Embryonic facial prominence (tissue), 1 donor: Measurements from ENCODE around the gene UNC93A.
"Not testable (repeated sequence)": the region's sequence is repeated elsewhere in the genome, so short reads cannot be mapped to it uniquely, and the experiment has no call there.

Experiments used
- DNase-seq: peaks from one replicate; pipeline ENCODE4 v3.0.0-alpha.2; 2016; ENCODE audit errors: extremely low spot score

Gene UNC93A

DNA sequence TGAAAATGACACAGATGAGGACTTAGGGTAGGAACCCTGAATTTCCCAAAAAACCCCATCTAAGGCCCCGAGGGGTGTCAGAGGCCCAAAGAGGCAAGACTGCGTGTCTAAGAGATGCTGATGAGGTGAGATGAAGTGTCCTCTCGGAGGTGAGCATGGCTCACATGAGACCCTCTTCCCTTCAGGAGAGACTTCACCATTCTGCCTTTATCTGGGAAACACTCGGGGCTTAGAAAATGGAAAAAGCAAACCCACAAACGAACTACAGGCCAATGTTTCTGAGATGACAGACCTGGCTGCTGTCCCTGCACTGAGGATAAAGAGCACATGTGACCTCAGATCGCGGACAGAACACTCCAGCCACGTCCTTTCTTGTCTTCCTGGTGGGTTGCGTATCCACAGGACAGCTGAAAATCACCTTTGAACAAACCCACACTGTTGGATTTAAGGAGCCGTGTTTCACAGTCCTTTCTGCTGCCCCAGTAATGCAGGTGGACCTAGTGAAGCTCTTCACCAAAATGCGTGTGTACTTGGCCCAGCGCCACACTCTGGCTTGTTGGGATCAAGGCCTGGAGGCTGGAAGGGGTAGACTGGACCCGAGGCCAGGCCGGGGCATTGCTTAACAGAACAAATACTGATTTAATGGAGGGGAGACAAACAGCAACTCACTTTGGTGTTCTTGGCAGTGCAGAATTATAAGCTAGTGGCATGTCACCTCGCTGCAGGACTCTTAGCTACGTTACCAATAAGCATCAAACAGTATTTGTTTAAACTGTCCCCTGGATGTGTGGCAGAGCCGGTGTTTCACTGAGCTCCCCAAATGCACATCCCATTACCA, 18.5 kb downstream of the UNC93A start:
- not testable (repeated sequence) for DNase-seq

DNA sequence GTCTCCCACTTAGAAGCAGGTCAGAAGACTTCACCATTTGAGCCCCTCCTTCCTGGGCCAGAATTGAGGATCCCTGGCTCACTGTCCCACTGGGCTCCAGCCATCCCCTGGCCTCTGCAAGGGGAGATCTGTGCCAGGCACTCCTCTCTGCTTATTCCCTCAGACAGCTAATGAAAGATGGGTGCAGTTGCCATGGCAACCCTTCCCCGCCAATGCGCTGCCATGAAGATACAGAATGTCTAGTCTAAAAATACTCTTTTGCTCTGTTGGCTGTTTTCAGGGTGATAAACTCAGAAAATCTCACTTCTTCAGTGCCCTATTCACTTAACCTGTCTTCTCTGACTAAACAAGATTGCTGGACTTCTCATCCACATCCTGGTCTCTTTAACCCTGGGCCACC, 20.2 kb downstream of the UNC93A start:
- DNase-seq = no peak

DNA sequence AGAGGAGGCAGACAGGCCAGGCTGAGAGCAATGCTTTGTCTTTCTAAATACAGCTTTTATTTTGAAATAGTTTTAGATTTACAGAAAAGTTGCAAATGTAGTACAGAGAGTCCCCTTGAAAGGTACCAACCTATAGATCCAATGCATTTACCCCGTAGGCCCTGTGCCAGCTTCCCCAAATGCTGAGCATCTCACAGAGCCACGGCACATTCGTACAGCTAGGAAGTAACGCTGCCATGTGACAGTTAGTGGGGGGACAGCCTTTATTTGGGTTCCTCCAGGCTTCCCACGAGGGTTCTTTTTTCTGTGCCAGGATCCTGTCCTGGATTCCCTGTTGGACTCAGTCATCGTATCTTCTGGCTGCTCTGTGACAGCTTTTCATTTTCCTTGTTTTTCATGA, 20.6 kb downstream of the UNC93A start:
- DNase-seq = not testable (repeated sequence)

DNA sequence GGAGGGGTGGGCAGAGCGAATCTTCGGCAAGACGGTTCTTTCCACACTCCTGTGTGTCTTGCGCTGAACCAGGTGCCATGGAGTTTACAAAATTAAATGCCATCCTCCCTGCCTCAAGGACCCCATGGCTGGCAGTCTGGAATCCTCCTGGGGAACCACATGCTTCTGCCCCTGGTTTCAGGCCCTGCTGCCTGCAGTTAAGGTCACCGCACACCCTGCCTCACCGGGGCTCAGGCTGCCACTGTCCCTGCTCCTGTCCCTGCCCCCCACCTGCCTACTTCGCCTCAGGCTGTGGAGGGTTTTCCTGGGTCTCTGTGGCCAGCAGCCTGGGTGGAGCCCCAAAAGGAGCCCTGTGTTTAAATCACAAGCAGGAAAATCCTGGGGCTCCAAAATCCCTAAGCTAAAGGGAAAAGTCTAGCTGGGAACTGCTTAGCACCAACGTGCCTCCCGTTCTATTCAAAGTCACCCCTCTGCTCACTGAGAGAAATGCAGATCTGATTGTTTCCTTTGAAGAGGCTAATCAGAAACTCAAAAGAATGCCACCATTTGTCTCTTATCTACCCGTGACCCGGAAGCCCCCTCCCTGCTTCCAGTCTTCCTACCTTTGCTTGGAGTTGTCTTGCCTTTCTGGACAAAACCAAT, 23.2 kb downstream of the UNC93A start:
- no peak for DNase-seq

DNA sequence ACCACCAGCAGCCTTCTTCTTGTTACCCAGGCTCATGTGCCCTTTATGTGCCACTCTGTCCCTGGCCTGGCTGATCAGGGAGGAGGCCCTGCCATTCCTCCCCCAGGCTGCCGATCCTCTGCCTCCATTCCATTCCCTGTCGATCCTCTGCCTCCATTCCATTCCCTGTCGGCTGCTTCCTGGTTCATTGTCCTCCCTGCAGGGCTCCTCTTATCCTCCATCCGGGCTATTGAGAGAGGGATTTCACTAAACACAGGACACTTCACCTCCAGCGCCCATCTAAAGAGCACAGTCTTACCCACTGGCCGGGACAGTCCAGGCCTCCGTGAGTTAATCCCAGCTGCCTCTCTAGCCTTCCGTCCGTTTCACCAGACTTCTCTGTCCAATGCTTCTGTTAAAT, 26.1 kb downstream of the UNC93A start:
- no peak for DNase-seq

DNA sequence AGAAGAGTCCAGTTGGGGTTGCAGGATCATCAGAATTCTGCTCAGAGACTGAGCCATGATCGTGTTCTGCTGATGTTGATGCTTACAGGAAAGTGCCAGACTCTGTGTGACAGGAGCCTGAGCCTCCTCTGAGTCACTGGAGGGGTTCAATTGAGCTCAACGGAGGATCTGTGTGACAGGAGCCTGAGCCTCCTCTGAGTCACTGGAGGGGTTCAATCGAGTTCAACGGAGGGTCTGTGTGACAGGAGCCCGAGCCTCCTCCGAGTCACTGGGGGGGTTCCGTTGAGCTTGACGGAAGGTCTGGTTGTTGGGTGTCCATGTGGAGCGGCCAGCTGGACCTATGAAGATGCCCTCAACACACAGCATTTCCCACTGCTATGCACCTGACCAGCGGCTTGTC, 27.2 kb downstream of the UNC93A start:
- not testable (repeated sequence) for DNase-seq

DNA sequence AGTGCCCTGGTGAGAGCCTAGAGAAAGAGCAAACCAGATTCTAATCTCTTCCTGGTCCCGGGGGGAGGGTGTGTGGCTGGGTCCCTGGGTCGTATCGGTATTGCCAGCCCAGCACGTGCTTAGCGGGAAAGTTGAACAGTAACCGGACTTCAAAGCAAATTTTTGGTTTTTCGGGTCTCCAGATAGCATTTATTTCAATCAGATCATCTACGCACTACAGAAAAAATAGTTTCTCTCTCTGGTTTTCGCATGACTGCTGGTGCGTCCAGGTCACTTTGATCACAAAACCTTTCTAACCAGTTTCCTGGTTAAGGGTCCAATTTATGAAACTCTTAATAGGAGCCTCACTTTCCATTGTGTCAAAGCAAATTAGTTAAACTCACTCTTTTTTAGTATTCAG, 27.7 kb downstream of the UNC93A start:
- DNase-seq = not testable (repeated sequence)

DNA sequence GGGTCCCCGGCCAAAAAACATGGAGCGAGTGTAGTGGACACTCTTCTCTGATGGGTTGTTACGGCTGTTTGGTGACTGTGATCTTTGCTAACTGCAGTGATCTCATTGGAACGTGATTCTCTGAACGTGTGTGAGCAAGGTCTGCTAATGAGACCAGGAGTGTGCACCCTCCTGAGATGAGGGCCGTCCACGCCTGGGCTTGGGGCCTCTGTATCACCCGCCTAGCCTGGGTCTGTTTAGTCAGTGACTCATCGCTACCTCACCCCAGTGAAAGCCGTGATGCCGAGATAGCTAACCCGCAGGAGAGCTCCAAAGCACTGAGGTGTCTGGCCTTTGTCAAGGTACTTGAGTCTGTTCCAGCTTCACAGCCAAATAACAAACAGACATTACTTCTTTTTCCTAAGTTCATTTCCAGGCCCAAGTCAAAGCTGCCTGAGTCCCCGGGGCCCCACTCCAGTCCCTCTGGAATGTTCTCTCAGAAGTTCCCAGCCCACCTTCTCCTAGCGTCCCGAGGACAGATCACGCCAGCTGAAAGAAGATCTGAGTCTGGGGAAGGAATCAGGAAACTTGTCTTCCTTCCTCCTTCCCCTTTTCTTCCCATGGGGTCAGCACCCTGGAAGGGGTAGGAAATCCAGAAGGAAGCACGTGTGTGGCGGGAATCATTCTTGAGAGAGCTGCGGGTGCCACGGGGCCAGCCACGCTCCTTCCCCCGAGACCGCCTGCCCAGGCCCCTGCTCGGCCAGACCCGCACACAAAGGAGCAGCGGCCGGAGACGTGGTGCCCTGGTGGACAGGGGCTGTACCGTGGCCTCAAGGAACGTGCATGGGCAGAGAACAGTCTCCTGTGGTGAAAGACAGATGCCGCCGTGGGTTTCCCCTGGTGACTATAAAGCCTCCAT, 29.0 kb downstream of the UNC93A start:
- DNase-seq = not testable (repeated sequence)

DNA sequence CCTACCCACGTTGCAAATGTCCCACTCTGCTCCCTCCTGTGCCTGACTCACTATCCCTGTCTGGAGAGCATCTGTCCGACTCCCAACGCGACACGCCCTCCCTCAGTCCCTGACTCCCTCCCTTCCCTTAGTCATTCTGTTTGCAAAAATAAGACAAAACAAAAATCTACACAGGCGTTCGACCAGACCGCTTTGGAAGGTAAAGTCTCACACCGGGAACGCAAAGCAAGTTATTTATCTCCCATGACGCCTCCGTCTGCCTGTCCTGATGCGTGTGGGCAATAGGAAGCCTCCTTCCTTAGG, 29.6 kb downstream of the UNC93A start:
- DNase-seq = not testable (repeated sequence)

DNA sequence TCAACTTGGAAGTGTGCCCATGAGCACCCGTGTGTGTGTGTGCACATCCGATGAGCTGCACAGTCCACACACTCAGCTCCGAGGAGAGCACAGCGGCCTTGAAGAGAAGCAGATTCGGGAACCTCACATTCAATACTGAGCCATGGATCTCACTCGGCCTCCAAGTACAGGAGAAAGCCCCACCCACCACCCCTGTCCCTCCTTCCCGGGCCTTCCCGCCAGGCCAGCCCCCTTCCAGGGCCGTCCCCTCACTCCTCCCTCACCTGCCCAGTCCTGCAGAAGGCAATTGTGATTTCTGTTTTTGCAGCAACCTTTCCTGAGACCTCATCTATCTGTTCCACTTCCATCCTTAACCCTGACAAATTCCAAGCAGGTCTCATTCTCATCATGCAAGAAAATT, 30.1 kb downstream of the UNC93A start:
- DNase-seq = not testable (repeated sequence)

DNA sequence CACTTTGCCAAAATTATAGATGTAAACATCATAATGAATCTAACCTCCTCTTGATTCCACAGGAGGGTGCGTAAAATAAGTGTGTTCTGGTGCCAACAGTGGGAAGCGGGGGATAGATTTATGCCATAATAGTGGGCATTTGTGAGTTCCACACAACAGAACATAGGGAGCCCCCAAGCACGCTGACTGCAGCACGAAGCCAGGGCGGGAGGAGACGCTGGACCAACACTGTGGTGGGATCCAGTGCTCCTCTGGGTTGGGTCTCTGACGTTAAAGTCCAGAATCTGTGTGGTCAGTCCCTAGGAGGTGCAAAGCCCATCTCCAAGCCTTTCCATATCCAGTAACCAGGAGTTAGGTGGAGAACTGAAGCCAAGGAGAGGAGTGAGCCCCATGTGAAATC, 32.0 kb downstream of the UNC93A start:
- DNase-seq = no peak

DNA sequence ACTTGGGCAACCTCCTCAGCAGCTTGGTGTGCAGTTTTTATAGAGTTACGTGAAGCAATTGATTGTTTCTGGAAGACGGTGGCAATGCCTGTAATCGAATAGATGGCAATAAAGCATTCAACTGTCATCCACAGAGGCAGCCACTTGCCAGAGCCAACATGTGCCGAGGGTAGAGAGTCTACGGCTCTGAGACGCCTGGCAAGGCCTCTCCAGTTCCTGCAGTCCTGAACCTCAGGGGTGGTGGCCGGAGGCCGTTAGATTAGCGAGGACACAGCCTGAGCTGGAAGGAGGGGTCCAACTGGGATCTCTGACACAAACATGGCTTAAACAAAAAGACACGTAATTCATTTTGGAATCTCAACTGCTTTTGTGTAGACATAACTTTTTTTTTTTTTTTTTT, 33.0 kb downstream of the UNC93A start:
- no peak for DNase-seq

DNA sequence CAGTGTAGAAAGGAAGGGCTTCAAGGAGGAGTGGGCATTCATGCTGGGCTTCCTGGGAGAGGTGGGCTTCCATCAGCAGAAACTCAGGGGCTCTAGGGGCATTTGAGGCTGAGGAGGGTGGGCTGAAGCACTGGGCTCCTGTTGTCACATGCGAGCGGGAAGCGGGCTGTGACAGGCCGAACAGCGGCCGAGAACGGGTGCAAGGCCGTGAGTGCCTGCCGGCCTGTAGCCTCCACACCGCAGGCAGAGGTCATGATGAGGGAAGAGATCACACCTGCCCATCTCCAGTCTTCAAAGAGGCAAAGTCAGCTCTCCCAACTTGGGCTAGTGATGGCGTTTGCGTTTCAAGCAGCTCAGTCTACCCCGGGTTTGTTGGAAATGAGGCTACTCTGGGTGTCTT, 34.7 kb downstream of the UNC93A start:
- no peak for DNase-seq

DNA sequence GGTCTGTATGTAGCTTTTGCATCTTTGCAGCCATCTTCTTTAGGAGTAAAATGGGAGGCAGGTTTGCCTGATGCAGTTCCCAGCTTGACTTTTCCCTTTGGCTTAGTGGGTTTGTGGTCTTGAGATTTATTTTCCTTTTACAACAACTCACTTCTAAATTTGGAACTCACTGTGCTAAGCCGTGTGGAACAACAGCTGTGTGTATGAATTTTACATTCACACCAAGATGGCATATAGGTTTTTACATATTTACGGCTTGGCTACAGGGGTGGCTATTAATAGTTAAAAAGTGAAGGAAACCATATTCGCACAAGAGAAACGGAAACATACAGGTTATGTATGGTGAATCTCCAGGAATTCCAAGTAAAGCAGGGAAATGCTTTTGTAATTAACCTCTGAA, 36.3 kb downstream of the UNC93A start:
- DNase-seq = no peak

DNA sequence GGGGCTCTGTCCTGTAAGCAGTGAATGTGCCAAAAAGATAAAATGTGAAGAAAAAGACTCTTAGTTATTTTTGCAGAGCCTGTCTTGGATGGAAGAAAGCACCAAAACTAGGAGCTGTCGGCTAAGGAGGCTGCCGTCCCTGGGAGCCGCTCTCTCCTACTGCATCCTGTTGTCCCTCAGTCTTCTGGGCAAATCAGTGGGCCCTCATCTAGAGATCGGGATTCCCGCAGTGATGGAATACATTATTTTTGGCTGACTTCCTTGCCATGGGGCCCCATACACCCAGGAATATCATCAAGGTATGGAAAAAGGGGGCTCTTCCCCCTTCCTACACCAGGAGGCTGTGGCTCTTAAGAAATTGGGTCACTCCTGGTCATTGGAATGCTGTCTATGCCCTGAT, 37.0 kb downstream of the UNC93A start:
- DNase-seq = no peak

DNA sequence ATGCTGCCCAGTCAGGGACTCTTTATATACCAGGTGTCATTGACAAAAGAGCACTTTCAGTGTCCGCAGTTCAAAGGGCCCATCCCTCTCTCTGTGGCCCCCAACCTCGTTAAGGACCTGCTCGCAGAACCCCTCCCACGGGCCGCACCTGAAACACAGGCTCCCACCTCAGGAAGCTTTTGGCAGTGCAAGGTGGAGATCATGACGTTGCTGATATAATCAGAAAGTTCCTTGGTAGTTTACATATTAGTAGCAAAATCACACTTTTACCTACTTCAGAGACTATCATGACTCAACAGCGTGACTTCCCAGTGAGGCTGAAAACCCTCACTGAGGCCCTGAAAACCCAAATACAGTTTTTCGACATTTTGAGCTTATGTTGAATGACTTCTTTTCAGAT, 37.9 kb downstream of the UNC93A start:
- no peak for DNase-seq

DNA sequence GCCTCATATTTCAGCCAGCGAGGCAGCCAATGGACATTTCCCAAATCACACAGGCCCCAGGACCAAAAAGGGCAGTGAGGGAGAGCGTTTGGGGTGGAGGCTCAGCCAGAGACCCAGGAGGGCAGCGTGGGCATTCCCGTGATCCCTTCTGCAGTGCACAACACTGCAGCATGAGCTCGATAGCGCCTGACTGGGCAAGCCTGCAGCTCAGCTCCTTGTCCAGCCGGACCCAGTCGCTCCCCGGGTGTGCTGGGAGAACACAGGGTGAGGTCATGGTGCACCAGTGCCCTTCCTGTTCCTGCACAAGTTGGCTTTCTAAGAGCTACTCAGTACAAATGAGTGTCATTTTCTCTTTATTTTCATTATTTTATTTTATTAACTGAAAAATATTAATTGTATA, 39.6 kb downstream of the UNC93A start:
- DNase-seq = no peak

DNA sequence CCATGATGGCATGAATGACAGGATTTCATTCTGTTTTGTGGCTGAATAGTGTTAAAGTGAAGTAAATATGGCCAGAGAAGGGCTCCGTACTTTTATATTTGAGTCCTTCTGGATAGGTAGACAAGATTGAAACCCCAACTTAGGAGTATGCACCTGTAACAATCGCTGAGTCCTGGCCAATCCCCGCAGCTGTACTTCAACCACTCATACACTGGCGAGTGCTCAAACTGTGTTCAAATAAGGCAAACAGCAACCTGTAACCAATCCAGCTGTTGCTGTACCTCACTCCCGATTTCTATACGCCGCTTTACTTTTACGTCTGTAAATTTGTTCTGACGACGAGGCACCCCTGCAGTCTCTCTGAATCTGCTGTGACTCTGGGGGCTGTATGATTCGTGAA, 40.5 kb downstream of the UNC93A start:
- no peak for DNase-seq

DNA sequence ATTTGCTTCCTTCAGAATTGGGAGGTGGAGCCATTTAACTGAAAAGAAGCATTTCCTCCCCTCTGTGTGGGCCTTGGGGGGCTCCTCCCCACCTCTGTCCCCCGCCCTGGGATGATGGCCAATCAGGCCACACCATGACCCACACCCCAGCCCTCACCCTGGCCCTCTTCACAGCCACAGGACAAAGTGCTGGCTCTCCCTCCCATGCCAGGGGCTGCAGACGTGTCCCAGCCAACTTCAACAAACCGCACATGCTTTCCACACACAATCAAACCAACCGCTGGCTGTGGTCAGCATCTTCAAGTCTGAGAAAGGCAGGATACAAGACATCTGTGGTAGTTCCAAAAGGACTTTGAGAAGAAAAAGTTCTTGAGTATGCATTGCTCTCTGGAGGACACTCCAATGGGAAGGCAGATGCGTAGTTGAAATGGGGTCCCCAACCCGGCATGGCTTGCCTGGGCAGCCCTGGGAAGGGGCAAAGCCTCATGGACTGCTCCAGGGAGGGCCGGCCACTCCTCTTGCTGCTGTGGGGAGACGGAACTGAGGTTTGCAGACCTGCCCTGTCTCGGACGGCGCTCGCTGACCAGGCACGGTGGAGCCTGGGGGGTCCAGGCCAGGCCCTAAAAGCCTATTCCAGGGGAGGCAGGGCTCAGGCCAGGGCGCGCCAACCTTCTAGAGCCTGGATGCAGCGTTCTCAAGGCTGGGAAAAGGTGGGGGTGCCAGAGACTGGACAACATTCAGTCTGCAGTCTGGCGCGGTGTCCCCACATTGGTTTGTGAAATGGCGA, 45.9 kb downstream of the UNC93A start:
- no peak for DNase-seq

DNA sequence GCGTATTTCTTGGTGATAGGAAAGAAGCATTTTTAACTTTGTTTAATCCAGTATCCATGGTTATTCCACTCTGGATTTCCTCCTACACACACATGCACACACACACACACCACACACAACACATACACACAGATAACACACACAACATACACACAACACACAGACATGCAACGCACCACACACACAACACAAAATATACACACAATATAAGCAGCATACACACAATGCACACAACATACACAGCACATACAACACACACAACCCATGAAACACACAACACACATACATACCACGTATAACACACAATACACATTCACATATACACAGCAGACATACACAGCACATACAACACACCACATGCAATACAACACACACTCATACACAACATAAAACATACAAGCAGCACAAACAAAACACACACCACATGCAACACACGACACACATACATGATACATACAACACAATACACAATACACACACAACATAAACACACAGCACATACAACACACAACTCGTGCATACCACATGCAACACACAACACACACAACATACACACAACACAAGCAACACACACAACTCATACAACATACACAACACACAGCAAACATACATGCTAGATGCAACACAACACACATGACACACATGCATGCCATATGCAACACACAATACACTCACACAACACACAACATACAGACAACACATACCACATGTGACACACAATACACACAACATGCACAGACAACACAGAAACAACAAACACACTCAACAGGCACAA, 46.7 kb downstream of the UNC93A start:
- DNase-seq = no peak

DNA sequence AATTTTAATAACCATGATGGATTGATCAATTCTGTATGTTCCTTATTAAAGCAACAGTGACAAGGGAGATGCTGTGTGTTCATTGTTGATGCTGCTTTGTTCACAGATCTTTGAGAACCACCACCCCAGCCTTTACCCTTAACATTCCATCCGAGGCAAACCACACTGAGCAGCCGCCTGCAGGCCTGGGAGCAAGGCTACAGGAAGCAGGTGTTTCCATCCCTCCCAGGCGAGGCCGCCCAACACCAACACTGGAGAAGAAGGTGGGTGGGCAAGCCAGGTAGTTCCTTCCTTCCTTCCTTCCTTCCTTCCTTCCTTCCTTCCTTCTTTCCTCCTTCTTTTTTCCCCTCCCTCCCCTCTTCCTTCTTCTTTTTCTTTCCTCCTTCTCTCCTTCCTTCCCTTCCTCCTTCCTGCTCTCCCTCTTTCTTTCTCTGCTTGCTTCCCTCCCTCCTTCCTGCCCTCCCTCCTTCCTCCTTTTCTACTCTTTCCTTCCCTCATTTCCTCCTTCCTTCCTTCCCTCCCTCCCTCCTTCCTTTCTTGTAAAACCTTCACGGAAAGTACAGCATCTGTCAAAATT, 47.5 kb downstream of the UNC93A start:
- no peak for DNase-seq
